Activated gamma-delta T cell (primary cell): ENCODE measurements around the gene ZBTB7C.

Experiments
- DNase-seq: peaks from one replicate; lab custom pipeline; 2025; lab: John Stamatoyannopoulos, UW

The ZBTB7C gene

GRCh38 chr18:48324651-48325050, 84.5 kb downstream of the ZBTB7C start:
- no peak for DNase-seq

- DNase-seq = no peak
Observed at GRCh38 chr18:48323151-48323550, 86.0 kb downstream of the ZBTB7C start.

DNA sequence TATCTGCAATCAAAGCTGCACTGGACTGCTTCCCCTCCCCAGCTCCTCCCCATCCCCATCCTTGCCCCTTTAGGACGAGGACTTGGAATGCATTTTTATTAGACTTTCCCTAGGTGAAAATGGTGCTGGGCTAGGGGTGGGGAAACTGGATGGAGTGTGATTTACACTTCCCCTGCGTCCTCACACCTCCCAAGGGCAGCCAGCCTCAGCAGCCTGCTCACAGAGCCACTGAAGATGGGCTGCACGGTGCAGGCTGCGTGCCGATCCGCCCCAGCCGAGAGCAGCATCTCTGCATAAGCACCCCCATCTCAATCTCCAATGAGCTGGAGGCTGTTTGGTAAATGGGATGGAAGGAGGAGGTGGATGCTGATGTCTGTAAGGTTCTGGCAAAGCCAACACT, 87.6 kb downstream of the ZBTB7C start:
- DNase-seq = no peak

DNA sequence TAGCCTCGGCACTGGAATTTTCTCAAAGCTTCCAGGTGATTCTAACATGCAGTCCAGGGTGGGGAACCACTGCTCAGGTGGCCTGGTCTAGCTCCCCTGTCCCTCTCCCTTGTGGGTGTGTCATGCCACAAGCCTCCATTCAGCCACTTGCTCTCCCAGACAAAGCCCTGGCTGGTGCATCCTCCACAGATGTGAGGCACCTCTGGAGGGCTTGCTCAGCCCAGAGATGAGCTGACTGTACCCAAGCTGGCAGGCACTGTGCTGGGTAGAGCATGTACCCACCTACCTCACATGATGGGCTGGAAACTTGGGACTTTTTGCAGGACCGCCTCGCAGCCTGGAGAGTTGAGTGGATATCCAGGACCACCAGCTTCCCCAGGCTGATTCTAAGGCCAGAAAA, 88.1 kb downstream of the ZBTB7C start:
- DNase-seq = no peak

DNA sequence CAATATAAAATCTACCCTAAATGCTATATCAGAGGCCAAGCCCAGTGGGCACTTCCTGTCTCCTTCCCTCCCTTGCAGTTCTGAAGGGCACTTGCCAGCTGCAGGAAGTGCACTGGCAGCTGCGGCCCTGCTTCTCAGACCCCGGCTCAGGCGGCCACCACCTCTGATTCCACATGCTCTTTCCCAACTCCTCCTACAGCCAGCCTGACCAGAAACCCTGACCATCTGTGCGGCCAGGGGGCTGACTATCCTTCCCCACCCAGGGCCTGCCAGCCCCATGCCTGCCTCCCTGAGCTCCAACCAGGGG, 88.6 kb downstream of the ZBTB7C start:
- DNase-seq = no peak

GRCh38 chr18:48319801-48320638, 89.2 kb downstream of the ZBTB7C start:
- no peak for DNase-seq

DNA sequence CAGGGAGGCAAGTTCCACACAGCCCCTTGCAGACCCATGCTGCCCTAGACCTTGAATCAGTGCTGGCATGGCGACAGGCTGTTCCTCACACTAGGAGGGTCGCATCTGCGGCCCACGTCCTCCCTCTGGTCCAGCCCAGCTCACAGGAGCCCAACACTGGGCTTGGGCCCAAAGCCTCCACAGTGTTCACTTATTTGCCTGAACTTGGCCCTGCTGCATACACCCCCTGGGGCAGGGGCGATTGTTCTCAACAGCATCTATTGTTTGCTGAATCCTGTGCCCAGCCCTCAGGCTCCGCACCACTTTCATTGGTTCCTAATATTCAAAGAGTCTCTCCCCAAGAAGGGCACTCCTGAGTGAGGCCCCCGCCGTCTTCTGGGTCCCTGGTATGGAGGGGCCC, 90.7 kb downstream of the ZBTB7C start:
- no peak for DNase-seq

DNA sequence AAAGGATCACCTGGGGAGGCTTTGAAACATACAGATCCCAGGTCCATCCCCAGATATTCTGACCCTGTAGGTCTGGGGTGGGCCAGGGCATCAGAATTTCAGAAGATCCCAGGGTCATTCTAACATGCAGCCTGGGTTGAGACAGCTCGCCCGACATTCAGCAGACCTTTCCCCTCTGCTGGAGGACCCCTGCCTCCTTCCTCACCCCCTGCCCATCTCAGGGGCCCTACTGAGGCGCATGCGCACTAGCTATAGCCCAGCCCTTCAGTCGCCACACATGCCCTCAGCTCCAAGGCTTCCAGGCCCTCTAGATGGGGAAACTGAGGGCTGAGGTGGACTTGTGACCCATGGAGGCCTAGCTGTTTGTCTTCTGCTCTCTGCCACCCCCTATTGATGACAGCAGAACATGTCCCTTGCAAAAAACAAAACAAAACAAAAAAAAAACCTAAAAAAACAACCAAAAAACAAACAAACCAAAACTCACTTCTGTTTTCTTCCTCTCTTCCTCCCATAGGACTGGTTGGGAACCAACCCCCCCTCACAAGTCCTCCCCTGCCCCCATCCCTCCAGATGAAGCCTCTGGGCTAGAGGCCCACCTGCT, 91.3 kb downstream of the ZBTB7C start:
- no peak for DNase-seq

- DNase-seq = no peak
Observed at GRCh38 chr18:48316177-48316576, 93.0 kb downstream of the ZBTB7C start.

DNA sequence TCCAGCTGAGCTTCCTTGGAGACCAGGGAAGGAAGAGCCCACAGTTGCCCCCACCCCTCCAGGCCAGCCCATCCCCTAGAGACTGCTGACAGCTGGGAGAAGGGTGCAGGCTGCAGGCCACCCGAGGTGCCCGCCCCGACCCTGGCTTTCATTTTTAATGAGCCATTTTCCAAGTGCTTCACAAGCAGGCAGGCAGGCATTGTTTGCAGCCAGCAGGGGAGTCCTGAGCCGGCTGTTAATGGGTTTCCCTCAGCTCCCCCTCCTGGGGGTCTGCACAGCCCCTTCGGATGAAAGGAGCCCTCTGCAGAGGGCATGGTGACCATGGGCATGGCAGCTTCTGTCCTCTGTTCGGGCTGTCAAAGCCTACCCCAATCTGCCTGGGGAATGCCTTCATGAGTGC, 94.5 kb downstream of the ZBTB7C start:
- no peak for DNase-seq

- no peak for DNase-seq
Observed at GRCh38 chr18:48313792-48314191, 95.4 kb downstream of the ZBTB7C start.

- DNase-seq = no peak
Observed at GRCh38 chr18:48312066-48312465, 97.1 kb downstream of the ZBTB7C start.

- no peak for DNase-seq
Observed at GRCh38 chr18:48310999-48311398, 98.2 kb downstream of the ZBTB7C start.

DNA sequence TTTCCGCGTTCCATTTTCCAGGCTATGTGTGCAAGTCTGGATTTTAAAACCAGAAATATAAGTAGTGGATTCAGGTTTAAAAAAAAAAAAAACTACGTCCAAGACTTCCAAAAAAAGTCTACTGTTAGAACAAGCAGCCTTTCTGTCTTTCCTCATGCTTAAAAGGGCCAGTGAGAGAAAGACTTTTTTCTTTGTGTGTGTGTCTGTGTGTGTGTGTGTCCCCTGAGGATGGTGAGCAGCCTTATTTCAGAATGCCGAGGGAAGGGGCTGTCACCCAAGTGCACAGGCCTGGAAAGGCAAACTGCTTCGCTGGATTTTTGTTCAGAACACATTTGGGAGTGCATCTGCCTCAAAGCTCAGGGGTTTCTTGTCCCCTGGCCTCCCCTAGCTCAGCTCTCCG, 98.8 kb downstream of the ZBTB7C start:
- no peak for DNase-seq

- no peak for DNase-seq
Observed at GRCh38 chr18:48308755-48309575, 100.2 kb downstream of the ZBTB7C start.

GRCh38 chr18:48308027-48308635, 101.1 kb downstream of the ZBTB7C start:
- DNase-seq = no peak

GRCh38 chr18:48306838-48307237, 102.3 kb downstream of the ZBTB7C start:
- DNase-seq = no peak

DNA sequence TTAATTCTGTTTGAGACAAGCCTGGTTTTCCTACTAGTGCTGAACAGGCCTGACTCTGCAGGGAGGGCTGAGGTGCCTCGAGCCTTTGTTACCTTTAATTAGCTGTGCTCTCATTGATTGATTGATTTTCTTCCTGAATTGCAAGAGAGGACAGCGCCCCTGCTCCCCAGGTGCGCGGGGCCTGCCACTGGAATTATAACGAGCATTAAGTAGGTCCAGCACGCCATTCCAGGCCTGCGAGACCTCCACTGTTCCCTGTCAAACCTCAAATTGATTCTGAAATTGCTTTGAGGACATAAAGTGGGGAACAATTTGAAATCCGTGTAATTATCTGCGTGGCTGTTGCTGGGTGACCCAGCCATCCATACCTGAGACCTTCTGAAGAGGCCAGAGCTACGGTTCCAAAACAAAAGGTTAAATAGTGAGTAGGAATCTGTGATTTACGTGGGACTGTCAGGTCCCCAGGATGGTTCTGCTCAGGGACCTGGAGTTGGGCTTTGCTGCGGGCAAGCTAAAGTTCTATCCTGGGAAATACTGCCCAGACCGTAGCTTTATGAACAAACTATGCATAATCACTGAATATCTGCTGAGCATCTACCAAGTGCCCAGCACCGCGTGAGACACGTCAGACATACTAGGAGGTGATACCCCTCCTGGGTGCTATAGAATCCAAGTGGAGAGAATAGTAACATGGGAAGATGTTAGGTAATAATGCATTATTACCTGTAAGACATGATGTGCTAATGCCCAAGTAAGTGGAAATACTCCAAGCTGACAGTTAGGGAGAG, 104.1 kb downstream of the ZBTB7C start:
- no peak for DNase-seq

- no peak for DNase-seq
Observed at GRCh38 chr18:48303883-48304282, 105.3 kb downstream of the ZBTB7C start.

DNA sequence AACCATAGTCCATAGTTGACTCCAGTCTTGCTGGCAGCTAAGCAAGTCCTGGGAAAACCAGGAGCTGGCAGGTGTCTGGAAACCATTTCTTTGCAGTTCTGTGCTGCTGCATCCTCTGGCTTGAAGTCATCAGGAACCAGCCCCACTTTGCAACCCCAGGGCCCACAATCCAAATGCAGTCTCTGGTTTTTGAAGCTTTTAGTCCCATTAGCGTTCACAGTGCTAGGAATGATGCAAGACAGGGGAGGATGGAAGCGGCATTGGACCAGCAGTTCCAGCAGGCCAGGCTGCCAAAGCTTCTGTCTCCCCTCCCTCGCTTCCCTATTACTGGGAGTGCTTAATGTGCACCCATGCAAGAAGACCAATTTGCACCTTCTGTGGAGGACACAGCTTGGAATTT, 106.4 kb downstream of the ZBTB7C start:
- no peak for DNase-seq

- no peak for DNase-seq
Observed at GRCh38 chr18:48300463-48300961, 108.7 kb downstream of the ZBTB7C start.

DNA sequence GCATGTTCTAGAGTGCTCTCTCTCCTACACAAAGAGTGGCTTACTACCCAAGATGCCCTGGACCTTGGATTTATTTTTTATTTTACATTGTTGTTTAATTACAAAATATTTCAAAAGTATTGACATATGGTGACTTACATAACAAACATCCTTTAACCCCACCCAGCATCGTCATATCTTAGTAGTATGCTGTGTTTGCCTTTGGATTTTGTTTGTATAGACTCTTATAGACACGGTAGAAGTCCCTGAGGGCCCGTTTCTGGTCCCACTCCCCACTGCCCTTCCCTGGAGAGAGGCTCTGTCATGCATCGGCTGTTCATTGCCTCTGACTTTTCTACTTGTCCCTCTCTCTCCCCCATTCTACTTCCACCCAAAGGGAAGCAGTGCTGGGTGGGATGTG, 112.0 kb downstream of the ZBTB7C start:
- DNase-seq = no peak
